Measurements from ENCODE around the gene BCOR. TPM values are rescaled to one million over a fixed set of nuclear protein-coding genes. Genes with fewer than 3 reads are reported as not detected.

BCOR gene
- total RNA-seq, 2 experiments from 2014 or later: 48.0 to 64.3 TPM

GRCh38 chrX:40085714-40086113, 12.0 kb downstream of the BCOR start:
- BruUV-seq (replicated peaks): no TSS peak
- H3K79me2 ChIP-seq (ENCODE audit: insufficient read depth, low read depth, low read length): peaks cover 97% of the 10 kb centered on the region
- peaks cover 66% of the 10 kb centered on the region for H3K4me1 ChIP-seq (ENCODE audit: insufficient read depth, low read length, poor library complexity, severe bottlenecking)
- no peaks in the 10 kb centered on the region for H3K9me3 ChIP-seq (ENCODE audit: low read length)
- no peak for TF ChIP-seq EZH2phosphoT487 (IDR thresholded peaks at IDR 0.05; ENCODE audit: borderline replicate concordance, low read depth, low read length)
- TF ChIP-seq CTCF (conservative IDR thresholded peaks at IDR 0.05; ENCODE audit: low read length): no peak
- no peak overlapping the region for H3K4me2 ChIP-seq (ENCODE audit: low read length)
- intact Hi-C loops (cut with micrococcal nuclease; ENCODE audit: unreplicated experiment): no loop called here
- no peaks in the 10 kb centered on the region for H3K9me2 ChIP-seq (ENCODE audit: insufficient read depth, low read length)
- no peak overlapping the region for H3K4me3 ChIP-seq (ENCODE audit: low read depth, low read length, poor library complexity, severe bottlenecking)
- ChIA-PET POLR2A (interaction anchor here (0.6 kb wide), 1 partner anchor 67 kb away, joined by 4 read pairs; no protein-coding TSS in a partner anchor), CTCF (ENCODE audit: unreplicated experiment) (no interaction called here)
- peaks cover 24% of the 10 kb centered on the region for H3K36me3 ChIP-seq (ENCODE audit: insufficient read depth, low read length)
- H4K20me1 ChIP-seq (ENCODE audit: insufficient read depth, low read length): peaks cover 26% of the 10 kb centered on the region
- no peak for DNase-seq (ENCODE audit: low spot score)
- H3K27ac ChIP-seq (ENCODE audit: low read depth, low read length, poor library complexity, severe bottlenecking): no peak overlapping the region
- H2AFZ ChIP-seq (ENCODE audit: low read length): no peak overlapping the region

GRCh38 chrX:40085102-40085551, 12.6 kb downstream of the BCOR start:
- no TSS peak for BruUV-seq (replicated peaks)

More at GRCh38 chrX:40085102-40085551, 12.6 kb downstream of the BCOR start:
- Histone ChIP-seq H2AFZ (ENCODE audit: low read length) (no peak overlapping the region), H3K9me3 (ENCODE audit: low read length) (no peaks in the 10 kb centered on the region), H3K9me2 (ENCODE audit: insufficient read depth, low read length) (no peaks in the 10 kb centered on the region), H4K20me1 (ENCODE audit: insufficient read depth, low read length) (peaks cover 25% of the 10 kb centered on the region), H3K27ac (ENCODE audit: low read depth, low read length, poor library complexity, severe bottlenecking) (no peak overlapping the region), H3K79me2 (ENCODE audit: insufficient read depth, low read depth, low read length) (peaks cover 91% of the 10 kb centered on the region), H3K4me1 (ENCODE audit: insufficient read depth, low read length, poor library complexity, severe bottlenecking) (peaks cover 60% of the 10 kb centered on the region), H3K36me3 (ENCODE audit: insufficient read depth, low read length) (peaks cover 24% of the 10 kb centered on the region), H3K4me3 (ENCODE audit: low read depth, low read length, poor library complexity, severe bottlenecking) (no peak overlapping the region), H3K4me2 (ENCODE audit: low read length) (0 out of 2 replicates have a peak overlapping the region, but pooled peaks have one; percentile 26)
- intact Hi-C loops (cut with micrococcal nuclease; ENCODE audit: unreplicated experiment): no loop called here
- no peak for DNase-seq (ENCODE audit: low spot score)
- ChIA-PET POLR2A (interaction anchor here (0.7 kb wide), 1 partner anchor 21 kb away, joined by 3 read pairs; no protein-coding TSS in a partner anchor), CTCF (ENCODE audit: unreplicated experiment) (interaction anchor here (0.6 kb wide), 3 partner anchors 72 to 160 kb away, joined by 3 to 4 read pairs (median 3); no protein-coding TSS in a partner anchor)
- TF ChIP-seq CTCF (conservative IDR thresholded peaks at IDR 0.05; ENCODE audit: low read length) (no peak), EZH2phosphoT487 (IDR thresholded peaks at IDR 0.05; ENCODE audit: borderline replicate concordance, low read depth, low read length) (no peak)
